Mesenchymal stem cell (in vitro differentiated cells and primary cell): Measurements from ENCODE around the gene PLA2G4B. TPM values are rescaled to one million over a fixed set of nuclear protein-coding genes. Genes with fewer than 3 reads are reported as not detected.

Experiments used
- DNase-seq: peaks from one replicate; pipeline ENCODE4 v3.0.0-alpha.2; 2013
- H2AFZ ChIP-seq: one replicate; pipeline ENCODE4 v1.6.1; 2013; ENCODE audit warnings: low read depth, mild to moderate bottlenecking, control low read depth, inconsistent platforms, low read length, moderate library complexity
- H2AK5ac ChIP-seq: 2 replicates; pipeline ENCODE4 v1.6.1; 2013; ENCODE audit warnings: low read length, moderate library complexity, mild to moderate bottlenecking, inconsistent platforms; ENCODE audit not compliant: severe bottlenecking
- H2BK120ac ChIP-seq: one replicate; pipeline ENCODE4 v1.6.1; 2013; ENCODE audit warnings: low read depth, mild to moderate bottlenecking, inconsistent platforms, low read length, moderate library complexity
- H2BK12ac ChIP-seq, 2 experiments: one replicate each; pipeline ENCODE4 v1.6.1; 2013; ENCODE audit warnings: inconsistent platforms in 2 of 2, low read length in 2 of 2, mild to moderate bottlenecking in 2 of 2, moderate library complexity in 2 of 2, control low read depth in 1 of 2
- H2BK15ac ChIP-seq: one replicate; pipeline ENCODE4 v1.6.1; 2013; ENCODE audit warnings: mild to moderate bottlenecking, low read depth, inconsistent platforms; ENCODE audit not compliant: poor library complexity, severe bottlenecking
- H2BK5ac ChIP-seq: 2 replicates; pipeline ENCODE4 v1.6.1; 2013; ENCODE audit warnings: low read depth, mild to moderate bottlenecking, low read length, control low read depth, inconsistent platforms; ENCODE audit not compliant: poor library complexity, severe bottlenecking
- H3K14ac ChIP-seq, 2 experiments: one replicate each; pipeline ENCODE4 v1.6.1; 2013; ENCODE audit warnings: inconsistent platforms in 2 of 2, low read length in 2 of 2, control low read depth in 1 of 2, mild to moderate bottlenecking in 1 of 2, moderate library complexity in 1 of 2
- H3K18ac ChIP-seq, 2 experiments: one replicate each; pipeline ENCODE4 v1.6.1; 2013; ENCODE audit warnings: inconsistent platforms in 2 of 2, low read length in 2 of 2, control low read depth in 1 of 2, low read depth in 1 of 2, mild to moderate bottlenecking in 1 of 2
- H3K23ac ChIP-seq, 2 experiments: one replicate each; pipeline ENCODE4 v1.6.1; 2013; ENCODE audit warnings: inconsistent platforms in 2 of 2, low read length in 2 of 2, mild to moderate bottlenecking in 2 of 2, moderate library complexity in 2 of 2, control low read depth in 1 of 2
- H3K27ac ChIP-seq: 2 replicates; pipeline ENCODE4 v1.5.1; 2013; ENCODE audit warnings: mild to moderate bottlenecking, moderate library complexity, low read length, control low read depth, inconsistent platforms; ENCODE audit not compliant: poor library complexity, severe bottlenecking
- H3K27me3 ChIP-seq, 2 experiments: 2 replicates each; pipeline versions ENCODE4 v1.6.1 to v1.7.0; 2013; ENCODE audit warnings: low read length in 2 of 2, mild to moderate bottlenecking in 2 of 2, moderate library complexity in 2 of 2, control low read depth in 1 of 2, inconsistent platforms in 1 of 2; ENCODE audit not compliant: control insufficient read depth in 1 of 2, insufficient read depth in 1 of 2
- H3K36me3 ChIP-seq, 2 experiments: 2 replicates each; pipeline versions ENCODE4 v1.6.1 to v1.7.0; 2013; ENCODE audit warnings: low read length in 2 of 2, control low read depth in 1 of 2, inconsistent platforms in 1 of 2, low read depth in 1 of 2, mild to moderate bottlenecking in 1 of 2; ENCODE audit not compliant: insufficient read depth in 2 of 2, control insufficient read depth in 1 of 2
- H3K4ac ChIP-seq, 2 experiments: one replicate each; pipeline ENCODE4 v1.6.1; 2013; ENCODE audit warnings: inconsistent platforms in 2 of 2, low read length in 2 of 2, mild to moderate bottlenecking in 2 of 2, moderate library complexity in 2 of 2, control low read depth in 1 of 2, low read depth in 1 of 2
- H3K4me1 ChIP-seq: 2 replicates; pipeline ENCODE4 v1.6.1; 2013; ENCODE audit warnings: low read depth, low read length, control low read depth; ENCODE audit not compliant: control insufficient read depth, insufficient read depth
- H3K4me2 ChIP-seq: 2 replicates; pipeline ENCODE4 v1.6.1; 2013; ENCODE audit warnings: low read length, mild to moderate bottlenecking, inconsistent platforms; ENCODE audit not compliant: poor library complexity, severe bottlenecking
- H3K4me3 ChIP-seq, 2 experiments: 2 replicates each; pipeline versions ENCODE4 v1.5.1 to v1.7.0; 2013; ENCODE audit warnings: low read length in 2 of 2, mild to moderate bottlenecking in 2 of 2, control low read depth in 1 of 2, low read depth in 1 of 2; ENCODE audit not compliant: insufficient read depth in 1 of 2
- H3K79me1 ChIP-seq: replicated peaks from 2 replicates; pipeline ENCODE4 v1.6.1; 2013; ENCODE audit warnings: mild to moderate bottlenecking, control low read depth, low read length, inconsistent platforms; ENCODE audit not compliant: poor library complexity, severe bottlenecking
- H3K9ac ChIP-seq: 2 replicates; pipeline ENCODE4 v1.7.0; 2013; ENCODE audit warnings: mild to moderate bottlenecking, low read length, moderate library complexity
- H3K9me3 ChIP-seq: 2 replicates; pipeline ENCODE4 v1.7.0; 2013; ENCODE audit warnings: mild to moderate bottlenecking, low read length; ENCODE audit not compliant: control insufficient read depth
- H4K8ac ChIP-seq: one replicate; pipeline ENCODE4 v1.6.1; 2013; ENCODE audit warnings: inconsistent platforms, mild to moderate bottlenecking, low read length, moderate library complexity
- H4K91ac ChIP-seq: one replicate; pipeline ENCODE4 v1.6.1; 2013; ENCODE audit warnings: mild to moderate bottlenecking, low read length, inconsistent platforms
- WGBS: methylation state at CpG from one replicate; pipeline ENCODE4 v1.1.7; 2013; ENCODE audit warnings: mixed read lengths; 5-methylcytosine and 5-hydroxymethylcytosine counted together
- small RNA-seq: library from polyadenylated mRNA; stranded (forward); fragments of <200 nt; extraction: miRNeasy Mini kit (QIAGEN cat#:217004); gene quantifications from one replicate; pipeline ENCODE3, GENCODE V24; 2013; ENCODE audit warnings: low read depth

The PLA2G4B gene

GRCh38 chr15:41896566-41896965, 57.9 kb downstream of the PLA2G4B start:
- Histone ChIP-seq H2BK12ac (no peak overlapping the region), H2BK5ac (no peak overlapping the region), H3K14ac (no peak overlapping the region), H2AFZ (no peak overlapping the region), H3K9me3 (no peaks in the 10 kb centered on the region), H3K36me3 (peaks cover 31 to 50% of the 10 kb centered on the region in 2 experiments), H3K27ac (no peak overlapping the region), H2BK120ac (no peak overlapping the region), H3K4ac (no peak overlapping the region), H3K27me3 (peaks cover 0 to 4% of the 10 kb centered on the region in 2 experiments), H4K8ac (no peak overlapping the region), H2BK15ac (no peak overlapping the region), H3K23ac (no peak overlapping the region), H3K4me1 (peaks cover 53% of the 10 kb centered on the region), H3K79me1 (peaks cover 12% of the 10 kb centered on the region), H2AK5ac (no peak overlapping the region), H3K18ac (no peak overlapping the region), H3K4me2 (no peak overlapping the region), H3K4me3 (no peak overlapping the region), H4K91ac (no peak overlapping the region), H3K9ac (no peak overlapping the region)
- no peak for DNase-seq
- 98% methylated on average over 6 of the region's 6 CpGs for WGBS

- peaks cover 16% of the 10 kb centered on the region for H3K79me1 ChIP-seq
- H2BK120ac ChIP-seq: no peak overlapping the region
- no peak overlapping the region for H2BK5ac ChIP-seq
- no peak overlapping the region for H3K27ac ChIP-seq
- H2AFZ ChIP-seq: no peak overlapping the region
- 87% methylated on average over 6 of the region's 8 CpGs for WGBS
- H3K18ac ChIP-seq: no peak overlapping the region
- no peaks in the 10 kb centered on the region for H3K27me3 ChIP-seq
- H4K8ac ChIP-seq: no peak overlapping the region
- no peak overlapping the region for H3K4me3 ChIP-seq
- no peak overlapping the region for H2BK12ac ChIP-seq
- H3K4me1 ChIP-seq: peaks cover 47% of the 10 kb centered on the region
- H4K91ac ChIP-seq: no peak overlapping the region
- H3K14ac ChIP-seq: no peak overlapping the region
- H3K4me2 ChIP-seq: no peak overlapping the region
- H2AK5ac ChIP-seq: no peak overlapping the region
- no peak overlapping the region for H3K23ac ChIP-seq
- DNase-seq: no peak
- H3K4ac ChIP-seq: no peak overlapping the region
- H2BK15ac ChIP-seq: no peak overlapping the region
- peaks cover 34 to 53% of the 10 kb centered on the region in 2 experiments for H3K36me3 ChIP-seq
- no peaks in the 10 kb centered on the region for H3K9me3 ChIP-seq
- H3K9ac ChIP-seq: no peak overlapping the region
Measured at GRCh38 chr15:41897363-41897799, 58.7 kb downstream of the PLA2G4B start.

Small RNA genes lying within 50 kb of the gene (small RNA-seq; reads per million reads assigned to genes)
- gene JMJD7-PLA2G4B: not detected
- not detected for gene MIR4310
- not detected for gene RNA5SP393
